ENCODE measurements around the gene ELAVL2. TPM values are rescaled to one million over a fixed set of nuclear protein-coding genes. Genes with fewer than 3 reads are reported as not detected.

Gene ELAVL2
- total RNA-seq, 1 donor from 2014 or later, result 0.52 TPM

- no peak overlapping the region for H3K4me3 ChIP-seq (ENCODE audit: low read depth, low read length)
- TF ChIP-seq CTCF (conservative IDR thresholded peaks at IDR 0.05; ENCODE audit: low read depth, low read length), result peak; percentile 39
- no peak for DNase-seq (ENCODE audit: low read depth)
These were observed 16.6 kb upstream of the ELAVL2 start for GRCh38 chr9:23842565-23843129.

- DNase-seq (ENCODE audit: low read depth), result no peak
- no peak overlapping the region for H3K4me3 ChIP-seq (ENCODE audit: low read depth, low read length)
- no peak for TF ChIP-seq CTCF (conservative IDR thresholded peaks at IDR 0.05; ENCODE audit: low read depth, low read length)
These were observed 15.3 kb upstream of the ELAVL2 start for GRCh38 chr9:23841304-23841703.

DNA sequence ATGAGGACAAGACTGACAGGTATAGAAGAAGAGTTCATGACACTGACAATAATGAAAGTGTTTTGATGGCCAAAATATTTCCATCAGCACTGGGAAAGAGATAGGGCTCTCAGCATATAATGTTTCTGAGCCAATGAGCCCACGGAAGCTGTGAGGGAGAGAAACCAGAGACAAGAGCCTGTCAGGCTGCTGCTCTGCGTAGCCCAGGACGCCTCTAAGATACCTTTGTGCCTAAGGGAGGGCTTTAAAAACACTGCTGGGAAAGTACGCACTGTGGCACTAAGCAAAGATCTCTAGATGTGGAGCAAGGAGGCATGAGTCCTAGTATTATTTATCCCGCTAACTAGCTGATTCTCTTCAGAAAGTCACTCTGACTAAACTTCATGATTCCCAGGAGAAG, 11.0 kb upstream of the ELAVL2 start:
- TF ChIP-seq CTCF (conservative IDR thresholded peaks at IDR 0.05; ENCODE audit: low read depth, low read length), result no peak
- no peak overlapping the region for H3K4me3 ChIP-seq (ENCODE audit: low read depth, low read length)
- DNase-seq (ENCODE audit: low read depth), result no peak

- H3K4me3 ChIP-seq (ENCODE audit: low read depth, low read length), result no peak overlapping the region
- no peak for DNase-seq (ENCODE audit: low read depth)
- TF ChIP-seq CTCF (conservative IDR thresholded peaks at IDR 0.05; ENCODE audit: low read depth, low read length), result no peak
These were observed 5.1 kb upstream of the ELAVL2 start for GRCh38 chr9:23830929-23831730.

- no peak for DNase-seq (ENCODE audit: low read depth)
- H3K4me3 ChIP-seq (ENCODE audit: low read depth, low read length), result no peak overlapping the region
- no peak for TF ChIP-seq CTCF (conservative IDR thresholded peaks at IDR 0.05; ENCODE audit: low read depth, low read length)
These were observed 4.4 kb upstream of the ELAVL2 start for GRCh38 chr9:23830476-23830805.

- DNase-seq (ENCODE audit: low read depth), result no peak
- TF ChIP-seq CTCF (conservative IDR thresholded peaks at IDR 0.05; ENCODE audit: low read depth, low read length), result no peak
- H3K4me3 ChIP-seq (ENCODE audit: low read depth, low read length), result no peak overlapping the region
These were observed 3.8 kb upstream of the ELAVL2 start for GRCh38 chr9:23829580-23830475.

Measured in epithelial cell of proximal tubule (primary cell).